NCI-H82 treated with DMSO at 0.1 percent for 48 hours (cell line): ENCODE results near the gene FMN1.

Experiments
- DNase-seq: peaks from one replicate; lab custom pipeline; 2025; ENCODE audit not compliant: unreplicated experiment; lab: John Stamatoyannopoulos, UW

The FMN1 gene, protein sequence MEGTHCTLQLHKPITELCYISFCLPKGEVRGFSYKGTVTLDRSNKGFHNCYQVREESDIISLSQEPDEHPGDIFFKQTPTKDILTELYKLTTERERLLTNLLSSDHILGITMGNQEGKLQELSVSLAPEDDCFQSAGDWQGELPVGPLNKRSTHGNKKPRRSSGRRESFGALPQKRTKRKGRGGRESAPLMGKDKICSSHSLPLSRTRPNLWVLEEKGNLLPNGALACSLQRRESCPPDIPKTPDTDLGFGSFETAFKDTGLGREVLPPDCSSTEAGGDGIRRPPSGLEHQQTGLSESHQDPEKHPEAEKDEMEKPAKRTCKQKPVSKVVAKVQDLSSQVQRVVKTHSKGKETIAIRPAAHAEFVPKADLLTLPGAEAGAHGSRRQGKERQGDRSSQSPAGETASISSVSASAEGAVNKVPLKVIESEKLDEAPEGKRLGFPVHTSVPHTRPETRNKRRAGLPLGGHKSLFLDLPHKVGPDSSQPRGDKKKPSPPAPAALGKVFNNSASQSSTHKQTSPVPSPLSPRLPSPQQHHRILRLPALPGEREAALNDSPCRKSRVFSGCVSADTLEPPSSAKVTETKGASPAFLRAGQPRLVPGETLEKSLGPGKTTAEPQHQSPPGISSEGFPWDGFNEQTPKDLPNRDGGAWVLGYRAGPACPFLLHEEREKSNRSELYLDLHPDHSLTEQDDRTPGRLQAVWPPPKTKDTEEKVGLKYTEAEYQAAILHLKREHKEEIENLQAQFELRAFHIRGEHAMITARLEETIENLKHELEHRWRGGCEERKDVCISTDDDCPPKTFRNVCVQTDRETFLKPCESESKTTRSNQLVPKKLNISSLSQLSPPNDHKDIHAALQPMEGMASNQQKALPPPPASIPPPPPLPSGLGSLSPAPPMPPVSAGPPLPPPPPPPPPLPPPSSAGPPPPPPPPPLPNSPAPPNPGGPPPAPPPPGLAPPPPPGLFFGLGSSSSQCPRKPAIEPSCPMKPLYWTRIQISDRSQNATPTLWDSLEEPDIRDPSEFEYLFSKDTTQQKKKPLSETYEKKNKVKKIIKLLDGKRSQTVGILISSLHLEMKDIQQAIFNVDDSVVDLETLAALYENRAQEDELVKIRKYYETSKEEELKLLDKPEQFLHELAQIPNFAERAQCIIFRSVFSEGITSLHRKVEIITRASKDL (N-terminal part only)

DNA sequence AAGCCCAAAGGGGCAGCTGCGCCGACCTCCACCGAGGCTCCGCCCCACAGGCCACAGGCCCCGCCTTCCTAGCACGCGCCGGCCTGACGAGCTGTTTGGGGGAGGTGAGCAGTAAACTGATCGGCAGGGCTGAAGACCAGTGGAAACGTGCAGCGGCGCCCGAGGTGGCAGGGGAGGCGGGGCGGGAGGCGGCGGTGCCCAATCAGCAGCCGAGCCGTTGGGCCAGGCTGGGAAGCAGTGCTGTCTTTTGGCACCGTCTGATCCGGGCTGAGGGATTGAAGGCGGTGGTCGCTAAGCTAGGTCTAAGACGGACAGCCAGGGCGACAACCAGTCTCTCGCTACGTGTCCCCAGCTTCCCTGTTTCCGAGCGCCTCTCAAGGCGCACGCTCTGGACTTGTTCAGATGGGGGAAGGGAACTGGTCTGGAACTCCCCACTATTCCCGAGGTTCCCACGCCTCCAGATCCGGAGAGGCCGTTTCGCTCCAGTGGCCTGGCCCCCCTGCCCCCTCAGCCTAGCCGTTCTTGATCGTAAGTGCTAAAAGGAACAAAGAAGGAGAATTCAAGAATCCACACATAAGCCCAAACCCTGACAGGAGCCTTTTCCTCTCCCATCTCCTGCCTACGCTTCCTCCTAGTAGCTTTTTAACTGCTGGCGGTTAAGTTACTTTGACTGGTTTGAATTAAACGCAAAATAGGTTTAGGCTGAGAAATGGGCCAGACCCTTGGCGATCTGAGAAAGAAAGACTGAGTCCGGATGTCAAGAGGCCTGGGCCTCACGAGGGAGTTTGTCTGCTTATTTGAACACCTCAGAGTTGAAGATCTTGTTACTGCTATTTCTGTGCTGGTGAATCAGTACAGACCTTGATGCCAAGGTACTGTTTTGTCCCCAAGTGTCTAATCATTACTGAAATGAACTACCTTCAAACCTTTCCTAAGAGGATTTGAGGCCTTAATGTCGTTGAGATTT lies at the start of gene FMN1:
Gene FMN1 (minus strand): TSS at position 11 of the 967 bp plus-strand sequence. CDS start 39,800 bp downstream, outside the sequence.
- peak; percentile 73 for DNase-seq

DNA sequence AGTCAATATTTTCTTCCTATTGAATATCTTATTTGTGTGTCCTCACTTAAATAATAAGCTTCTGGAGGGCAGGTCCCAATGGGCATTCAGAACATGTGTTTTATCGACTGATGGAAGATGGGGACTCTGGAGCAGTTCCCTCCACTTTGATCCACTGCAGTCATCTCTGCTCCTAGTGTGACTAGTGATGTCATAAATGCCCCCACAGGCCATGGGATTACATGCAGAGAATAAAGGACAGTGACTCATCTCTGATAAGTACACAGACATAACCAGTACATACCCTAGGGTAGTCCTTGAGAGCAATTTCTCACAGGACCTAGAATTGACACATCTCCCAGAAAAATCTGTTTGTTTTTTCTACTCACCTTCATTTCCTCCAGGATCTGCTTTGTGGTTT lies 49.4 kb upstream of the FMN1 start:
- DNase-seq: no peak

DNA sequence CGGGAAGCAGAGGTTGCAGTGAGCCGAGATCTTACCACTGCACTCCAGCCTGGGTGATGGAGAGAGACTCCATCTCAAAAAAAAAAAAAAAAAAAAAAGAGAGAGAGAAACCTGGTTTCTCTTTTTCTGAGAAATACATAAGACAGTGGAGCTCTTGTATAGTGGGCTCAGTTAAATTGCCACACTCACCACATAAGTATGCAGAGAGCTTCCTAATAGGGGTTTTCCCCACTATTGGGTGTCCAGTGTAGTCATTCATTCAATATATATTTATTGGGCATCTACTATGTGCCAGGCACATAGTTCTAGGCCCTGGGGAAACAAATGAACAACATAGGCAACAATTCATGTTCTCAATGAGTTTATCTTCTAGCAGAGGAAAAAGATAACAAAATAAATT lies 48.9 kb upstream of the FMN1 start:
- DNase-seq: no peak

DNA sequence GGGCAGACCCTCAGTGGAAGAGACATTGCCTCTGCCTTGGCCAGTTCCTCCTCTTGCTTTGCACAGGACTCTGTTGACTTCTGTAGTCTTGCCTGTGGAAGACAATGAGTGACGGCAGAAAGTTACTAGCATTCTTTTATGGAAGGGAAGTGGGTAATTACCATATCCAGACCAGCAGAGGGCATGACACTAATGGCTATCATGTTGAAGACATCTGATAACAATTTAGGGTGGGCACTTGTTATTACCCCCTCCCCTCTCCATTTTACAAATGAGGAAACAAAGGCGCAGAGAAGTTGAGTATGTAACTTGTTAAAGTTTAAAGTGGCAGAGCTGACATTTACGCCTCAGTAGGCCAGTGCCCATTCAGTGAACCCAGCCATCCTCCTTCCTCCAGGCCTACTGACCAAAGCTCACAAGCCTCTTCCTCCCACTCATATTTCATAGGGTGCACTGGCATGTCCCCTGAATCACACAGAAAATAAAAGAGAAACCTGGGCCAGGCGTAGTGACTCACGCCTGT lies 48.2 kb upstream of the FMN1 start:
- no peak for DNase-seq

DNA sequence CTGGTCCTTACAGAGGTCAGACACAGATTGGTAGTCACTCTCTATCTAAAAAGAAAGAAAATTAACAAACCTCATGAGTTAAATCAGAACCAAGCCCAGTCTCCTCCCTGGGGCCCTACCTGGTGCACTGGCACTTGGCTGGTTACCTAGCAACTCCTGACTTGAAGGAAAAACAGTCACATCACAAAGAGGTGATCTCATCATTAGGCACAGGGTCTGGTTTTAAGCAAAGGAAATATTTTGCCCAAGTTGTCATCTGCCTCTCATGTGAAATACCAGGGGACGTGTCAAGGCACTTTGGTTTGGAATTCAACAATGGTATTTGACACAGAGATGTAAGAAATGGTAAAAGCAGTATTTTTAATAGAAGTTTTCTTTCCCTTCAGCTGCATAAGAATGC lies 47.7 kb upstream of the FMN1 start:
- no peak for DNase-seq

DNA sequence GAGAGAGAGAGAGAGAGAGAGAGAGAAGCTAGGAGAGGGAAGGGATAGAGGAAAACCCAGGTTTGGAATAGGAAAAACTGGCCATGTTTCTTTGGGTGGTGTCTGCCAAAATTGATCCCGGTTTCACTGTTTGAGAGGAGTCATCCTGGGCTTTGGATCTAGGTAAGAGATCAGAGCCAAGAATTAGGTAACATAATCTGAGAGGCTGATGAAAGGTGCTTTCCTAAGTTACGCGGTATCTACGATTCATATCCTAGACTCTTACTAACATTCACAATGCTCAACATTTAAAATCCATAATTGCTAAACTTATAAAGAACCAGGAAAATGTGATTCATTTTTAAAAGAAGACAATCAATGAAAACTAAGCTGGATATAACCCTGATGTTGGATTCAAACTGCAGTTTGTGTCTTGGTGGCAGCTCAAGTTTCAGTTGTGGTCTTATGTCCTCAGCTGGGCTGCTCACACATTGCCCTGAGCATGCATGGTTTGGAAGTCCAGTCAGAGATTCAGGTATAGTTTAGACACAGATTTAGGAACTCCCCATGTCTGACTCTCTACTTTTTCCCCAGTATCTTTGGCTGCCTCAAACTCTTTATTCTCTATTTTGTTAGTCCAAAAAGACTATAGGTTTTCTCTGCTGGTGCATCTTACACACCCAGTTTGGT lies 42.5 kb upstream of the FMN1 start:
- DNase-seq: no peak

DNA sequence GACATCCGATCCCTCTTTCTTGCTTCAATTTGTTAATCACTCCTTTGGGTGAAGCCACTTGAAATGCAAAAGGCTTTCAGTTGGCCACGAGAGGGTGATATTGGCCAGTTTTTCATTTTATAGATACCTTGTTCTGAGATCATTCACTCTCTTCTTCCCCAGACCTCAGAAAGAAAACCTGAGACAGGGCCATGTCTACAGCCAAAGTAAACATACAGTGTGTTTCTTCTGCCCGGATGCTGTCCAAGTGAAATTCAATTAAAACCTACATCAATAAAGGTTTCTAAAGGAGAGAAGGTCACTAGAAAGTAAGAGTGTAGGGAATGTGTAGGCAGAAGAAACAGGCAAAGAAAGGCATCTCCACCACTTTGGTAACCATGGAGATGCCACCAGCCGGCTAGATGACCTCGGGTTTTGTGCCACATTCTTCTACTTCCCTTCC lies 39.5 kb upstream of the FMN1 start:
- DNase-seq: no peak

DNA sequence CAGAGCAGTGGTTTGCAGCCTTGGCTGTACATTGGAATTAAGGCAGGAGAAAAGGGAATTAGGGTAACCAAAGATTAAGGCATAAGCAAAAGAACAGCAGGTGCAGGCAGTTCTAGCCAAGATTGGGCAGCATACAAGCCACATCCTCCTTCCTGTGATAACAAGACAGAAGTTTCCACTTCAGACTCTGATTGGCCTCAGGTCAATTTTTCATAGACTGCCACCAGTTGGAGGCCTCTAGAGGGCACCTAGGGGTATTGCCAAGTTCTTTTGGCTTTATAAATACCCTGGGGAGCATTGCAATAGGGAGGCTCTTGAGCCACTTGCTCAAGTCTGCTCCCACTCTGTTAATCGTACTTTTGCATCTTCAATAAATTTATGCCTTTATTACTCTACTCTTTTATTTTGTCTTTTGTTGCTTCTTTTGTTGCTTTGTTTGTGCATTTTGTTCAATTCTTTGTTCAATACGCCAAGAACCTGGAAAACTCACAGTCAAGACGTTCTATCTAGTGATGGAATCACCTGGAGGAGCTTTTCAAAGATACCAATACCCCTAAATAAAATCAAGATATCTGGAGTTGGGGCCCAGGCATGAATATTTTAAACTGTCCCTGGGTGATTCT lies 32.2 kb upstream of the FMN1 start:
- no peak for DNase-seq

DNA sequence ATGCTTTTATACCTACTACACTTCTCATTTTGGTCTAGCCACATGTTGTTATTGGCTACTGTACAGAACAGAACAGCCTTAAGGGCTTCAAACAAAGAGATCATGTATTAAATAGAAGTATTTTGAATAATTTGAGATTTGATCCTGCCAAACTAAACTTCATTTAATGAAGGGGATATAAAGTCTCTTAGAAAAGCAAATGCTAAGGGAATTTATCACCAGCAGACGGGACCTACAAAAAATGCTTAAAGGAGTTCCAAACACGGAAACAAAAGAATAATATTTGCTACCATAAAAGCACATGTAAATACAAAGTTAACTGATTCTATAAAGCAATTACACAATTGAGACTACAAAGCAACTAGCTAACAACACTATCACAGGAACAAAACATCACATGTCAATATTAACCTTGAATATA lies 23.6 kb upstream of the FMN1 start:
- no peak for DNase-seq

DNA sequence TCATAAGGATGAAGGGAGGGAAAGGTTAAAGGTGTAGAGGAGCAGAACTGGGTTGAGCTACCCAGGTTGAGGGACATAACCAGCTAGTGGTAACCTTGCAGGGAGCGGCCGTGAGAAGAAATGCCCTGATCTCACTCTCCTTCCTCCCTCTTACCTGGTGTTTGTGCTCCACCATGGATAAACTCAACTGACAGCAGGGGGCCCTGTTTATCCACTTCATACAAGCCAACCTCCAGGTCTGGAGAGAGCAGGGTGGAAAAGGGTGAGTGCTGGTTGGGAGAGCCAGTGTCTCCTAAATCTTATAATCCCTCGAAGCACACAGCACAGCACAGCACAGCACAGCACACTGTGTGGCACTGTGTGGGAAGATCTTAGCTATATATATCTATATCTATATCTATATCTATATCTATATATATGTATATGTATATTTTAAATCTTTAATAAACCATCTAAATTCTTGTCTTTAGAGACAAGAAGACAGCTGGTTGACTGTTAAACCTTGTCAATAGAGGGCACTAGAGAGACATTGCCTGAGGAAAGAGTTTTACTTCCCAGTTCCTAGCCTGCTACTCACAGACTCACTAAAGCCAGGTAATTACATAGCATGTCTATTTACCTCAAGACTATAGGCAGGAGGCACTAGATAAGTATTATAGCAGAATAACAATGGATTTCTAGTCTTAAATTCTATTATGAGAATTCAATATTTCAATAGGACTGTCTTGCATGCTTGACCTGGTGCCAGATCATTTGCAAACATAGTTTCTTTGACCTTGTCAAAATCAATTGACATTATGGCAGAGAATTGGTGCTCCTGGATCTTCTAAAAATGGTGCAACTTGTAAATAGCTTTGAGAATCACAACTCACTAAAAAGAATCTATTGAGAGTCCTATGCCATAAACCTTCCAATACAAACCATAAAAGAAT lies 21.7 kb upstream of the FMN1 start:
- DNase-seq: peak; percentile 84

DNA sequence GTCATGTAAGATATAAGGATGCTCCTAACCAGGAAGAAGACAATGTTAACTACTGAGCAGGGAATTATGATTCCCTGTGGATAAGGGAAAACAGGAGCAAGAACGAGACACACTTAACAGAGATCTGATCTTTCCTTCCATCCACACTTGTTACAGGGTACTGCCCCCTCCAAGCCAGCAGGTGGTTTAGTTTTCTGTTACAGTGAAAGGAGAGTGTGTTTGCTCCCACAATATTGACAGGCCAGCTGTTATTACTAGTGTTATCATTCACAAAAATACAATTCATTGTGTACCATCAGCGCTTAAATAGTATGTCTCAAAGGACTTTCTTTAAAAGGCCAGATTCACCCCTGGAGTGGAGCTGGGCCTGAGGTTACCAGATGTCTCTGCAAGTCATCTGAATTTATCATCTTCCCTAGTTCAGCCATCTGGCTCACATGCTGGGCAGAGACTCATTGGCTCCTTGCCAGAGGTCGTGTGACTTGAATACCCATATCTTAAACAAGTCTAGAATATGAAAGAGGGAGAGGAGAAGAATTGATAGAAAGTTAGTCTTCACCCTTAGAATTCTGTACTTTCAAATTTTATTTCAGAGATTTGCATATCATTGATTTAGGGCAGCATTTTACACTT lies 16.8 kb upstream of the FMN1 start:
- DNase-seq: peak; percentile 91

DNA sequence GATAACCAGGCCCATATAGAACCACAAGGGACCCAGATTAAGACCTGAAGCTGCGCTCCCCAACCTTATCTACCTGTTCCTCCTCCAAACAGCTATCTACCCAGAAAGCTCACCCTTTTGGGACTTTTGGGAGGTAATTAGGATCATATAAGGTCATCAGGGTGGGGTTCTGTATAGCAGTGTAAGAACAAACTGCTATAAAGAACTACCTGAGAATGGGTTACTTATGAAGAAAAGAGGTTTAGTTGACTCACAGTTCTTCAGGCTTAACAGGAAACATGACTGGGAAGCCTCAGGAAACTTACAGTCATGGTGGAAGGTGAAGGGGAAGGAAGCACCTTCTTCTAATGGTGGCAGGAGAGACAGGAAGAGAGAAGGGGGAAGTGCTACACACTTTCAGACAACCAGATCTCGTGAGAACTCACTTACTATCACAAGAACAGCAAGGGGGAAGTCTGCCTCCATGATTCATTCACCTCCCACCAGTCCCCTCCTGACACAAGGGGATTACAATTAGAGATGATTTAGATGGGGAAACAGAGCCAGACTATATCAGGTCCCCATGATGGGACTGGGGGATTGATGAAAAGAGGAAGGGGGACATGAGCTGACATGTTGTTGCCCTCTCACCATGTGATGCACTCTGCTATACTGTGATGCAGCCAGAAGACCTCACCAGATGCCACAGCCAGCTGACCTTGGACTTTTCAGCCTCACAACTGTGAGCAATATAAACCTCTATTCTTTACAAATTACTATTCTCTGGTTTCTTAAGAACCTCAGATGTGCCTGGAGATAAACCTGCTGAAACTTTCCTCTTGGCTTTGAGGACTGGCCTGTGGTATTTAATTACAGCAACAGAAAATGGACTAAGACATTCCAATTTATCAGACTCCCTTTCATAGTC lies 15.3 kb upstream of the FMN1 start:
- no peak for DNase-seq

DNA sequence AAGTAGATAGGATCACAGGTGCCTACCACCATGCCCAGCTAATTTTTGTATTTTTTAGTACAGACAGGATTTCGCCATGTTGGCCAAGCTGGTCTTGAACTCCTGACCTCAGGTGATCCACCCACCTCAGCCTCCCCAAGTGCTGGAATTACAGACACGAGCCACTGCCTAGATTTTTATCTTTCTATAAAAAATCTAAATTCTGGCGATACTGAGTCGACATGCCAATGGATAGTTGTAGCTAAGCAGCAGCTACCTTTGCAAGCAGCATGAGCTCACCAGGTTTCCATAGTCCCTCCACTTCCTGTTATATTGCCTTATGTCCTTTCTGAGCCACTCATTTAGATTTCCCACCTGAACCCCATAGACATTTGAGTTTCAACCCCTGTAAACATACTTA lies 13.1 kb upstream of the FMN1 start:
- DNase-seq: no peak

DNA sequence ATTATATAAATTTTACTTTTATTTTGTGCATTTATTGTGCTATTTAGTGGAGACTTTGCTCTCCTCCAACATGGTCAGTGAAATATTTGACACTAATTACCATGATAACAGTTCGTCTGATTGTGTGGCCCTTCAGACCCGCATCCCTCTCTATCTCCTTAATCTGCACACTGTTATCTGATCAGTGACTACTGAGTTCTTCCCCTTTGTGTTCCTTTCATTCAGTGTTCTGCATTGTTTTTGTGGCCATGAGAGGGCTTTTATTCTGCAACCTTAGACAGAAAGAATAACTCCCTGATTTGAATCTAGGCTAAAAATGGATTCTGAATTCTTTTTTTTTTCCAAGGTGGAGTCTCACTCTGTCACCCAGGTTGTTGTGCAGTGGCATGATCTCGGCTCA lies 11.9 kb upstream of the FMN1 start:
- no peak for DNase-seq

DNA sequence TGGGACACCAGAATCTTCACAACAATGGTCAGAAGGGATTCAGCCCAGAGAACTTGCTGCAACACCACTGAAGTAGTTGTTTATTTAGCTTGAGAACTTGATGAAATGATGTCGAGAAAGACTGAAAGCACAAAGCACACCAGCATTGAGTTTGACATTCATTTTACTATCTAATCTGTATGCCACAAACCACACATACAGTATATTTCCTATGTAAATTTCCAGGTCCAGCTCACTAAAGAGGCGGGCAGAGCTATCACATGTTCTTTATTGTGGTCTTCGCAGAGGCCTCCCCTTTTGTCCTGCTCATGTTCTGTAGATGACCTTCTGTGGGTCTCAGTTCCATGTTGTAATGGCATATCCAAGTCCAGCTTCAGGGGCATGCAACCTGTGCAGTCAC lies 10.4 kb upstream of the FMN1 start:
- DNase-seq: no peak

DNA sequence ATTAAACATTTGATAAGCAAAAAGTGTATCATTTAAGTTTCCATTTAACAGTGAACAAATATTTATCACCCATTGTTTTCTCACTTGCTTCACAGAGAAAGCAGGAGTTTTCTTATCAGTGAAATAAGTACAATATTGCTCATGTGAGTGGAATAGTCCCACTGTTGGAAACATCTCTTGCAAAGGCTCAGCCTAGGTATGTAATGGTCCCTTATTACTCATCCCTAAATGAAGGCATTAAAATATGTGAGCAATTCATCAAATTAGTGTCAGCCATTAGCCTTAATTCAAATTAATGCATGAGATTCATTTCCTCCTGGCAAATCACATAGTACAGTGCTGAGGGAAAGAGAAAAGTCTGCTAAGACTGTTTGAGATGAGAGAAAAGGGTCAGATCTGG lies 9.6 kb upstream of the FMN1 start:
- no peak for DNase-seq
